H1 (cell line): Measurements from ENCODE around the gene SNX33. TPM values are rescaled to one million over a fixed set of nuclear protein-coding genes. Genes with fewer than 3 reads are reported as not detected.

Experiments used
- BACH1 ChIP-seq: IDR thresholded peaks from 2 replicates; pipeline ENCODE4 v1.6.1; 2012; ENCODE audit warnings: low read length, improper control_type of control experiment
- CBX8 ChIP-seq: fragments of 300-800, 300-1000 bp; sonication (generic); IDR thresholded peaks from 2 replicates; pipeline ENCODE4 v1.7.1; 2016; ENCODE audit warnings: low read depth, low read length, borderline replicate concordance
- JUN ChIP-seq: IDR thresholded peaks from 2 replicates; pipeline ENCODE4 v1.6.1; 2011; ENCODE audit warnings: low read depth, mild to moderate bottlenecking, improper control_type of control experiment, low read length
- SIN3A ChIP-seq, 2 experiments: IDR thresholded peaks in 1 of 2; conservative IDR thresholded peaks in 1 of 2; 2 replicates each; pipeline ENCODE4 v1.6.1; 2011 to 2012; ENCODE audit warnings: low read length in 2 of 2, improper control_type of control experiment in 1 of 2, low read depth in 1 of 2, mild to moderate bottlenecking in 1 of 2
- polyA plus RNA-seq, 7 experiments: library from polyadenylated mRNA; depleted of rRNA in 3 of 7; stranded (reverse) in 5 of 7; unstranded in 2 of 7; fragments of >200 nt in 5 of 7; fragments of 200-250 nt in 2 of 7; gene quantifications; 1 replicate in 5 of 7; 2 replicates in 1 of 7; 4 replicates in 1 of 7; pipeline versions ENCODE4 v1.2.1 to v1.2.3, GENCODE V29; 2011 to 2013; ENCODE audit warnings: missing spikeins in 2 of 7, mixed read lengths in 2 of 7
- total RNA-seq: library from RNA; stranded (reverse); fragmentation: NEBNext Ultra II Directional; extraction: Animal tissue kit (Norgen Biotek cat#: 25700); gene quantifications from 2 replicates; pipeline ENCODE4 v1.2.1, GENCODE V29; 2021
- TF ChIP-seq, protein P1 (sequence below): fragments of 300-600 bp; sonication (generic); IDR thresholded peaks from 2 replicates; pipeline ENCODE4 v1.7.1; 2012; ENCODE audit warnings: low read length, moderate library complexity, mild to moderate bottlenecking, inconsistent platforms; ENCODE audit not compliant: insufficient replicate concordance
- TF ChIP-seq, protein P2 (sequence below), 3 experiments: IDR thresholded peaks; 1 replicate in 2 of 3; 2 replicates in 1 of 3; pipeline versions ENCODE4 v1.5.1 to v1.6.1; 2011; ENCODE audit warnings: low read length in 3 of 3, mild to moderate bottlenecking in 3 of 3, inconsistent platforms in 2 of 3, low read depth in 1 of 3, moderate library complexity in 1 of 3; ENCODE audit not compliant: insufficient read depth in 1 of 3; ENCODE audit errors: control extremely low read depth in 1 of 3

SNX33 gene
- total and polyA plus RNA-seq, 2 of the 8 experiments (the other 6 are each of a cell fraction or from before 2014, with no cell fraction given): 14.3 to 22.9 TPM

DNA sequence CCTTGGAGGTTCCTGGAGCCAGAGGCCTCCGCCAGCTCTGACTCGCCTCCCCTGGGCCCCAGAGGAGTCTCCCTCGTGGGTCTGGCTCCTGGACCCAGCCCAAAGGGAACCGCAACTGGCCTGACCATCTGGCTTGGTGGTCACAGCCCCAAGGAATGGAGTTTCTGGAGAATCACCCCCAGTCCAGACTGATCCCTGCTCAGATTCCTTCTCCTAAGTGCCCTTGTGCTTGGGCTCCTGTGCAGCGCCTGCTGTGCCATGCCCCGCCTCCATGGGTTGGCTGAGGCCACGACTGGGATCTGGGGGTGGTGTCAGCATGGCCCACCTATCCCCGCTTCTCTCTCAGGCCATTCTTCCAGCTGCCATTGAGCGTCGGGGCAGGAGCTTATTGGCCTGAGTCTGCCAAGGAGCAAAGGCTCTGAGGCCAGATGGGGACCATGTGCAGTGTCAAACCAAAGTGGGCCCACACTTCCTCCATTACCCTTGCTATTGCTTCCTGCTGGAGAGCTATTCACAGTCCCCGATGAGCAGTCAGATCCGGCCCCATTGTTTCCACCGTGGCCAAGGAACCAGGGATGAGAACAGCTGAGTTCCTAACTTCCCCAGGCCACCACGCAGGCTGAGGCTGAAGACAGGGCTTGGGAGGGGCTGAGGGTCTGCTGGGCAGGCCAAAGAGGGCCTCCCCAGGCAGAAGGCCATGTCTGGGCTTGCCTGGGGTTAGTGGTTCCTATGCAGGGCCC is 46.0 kb downstream of the SNX33 start (continued):
- TF ChIP-seq, protein P1, sequence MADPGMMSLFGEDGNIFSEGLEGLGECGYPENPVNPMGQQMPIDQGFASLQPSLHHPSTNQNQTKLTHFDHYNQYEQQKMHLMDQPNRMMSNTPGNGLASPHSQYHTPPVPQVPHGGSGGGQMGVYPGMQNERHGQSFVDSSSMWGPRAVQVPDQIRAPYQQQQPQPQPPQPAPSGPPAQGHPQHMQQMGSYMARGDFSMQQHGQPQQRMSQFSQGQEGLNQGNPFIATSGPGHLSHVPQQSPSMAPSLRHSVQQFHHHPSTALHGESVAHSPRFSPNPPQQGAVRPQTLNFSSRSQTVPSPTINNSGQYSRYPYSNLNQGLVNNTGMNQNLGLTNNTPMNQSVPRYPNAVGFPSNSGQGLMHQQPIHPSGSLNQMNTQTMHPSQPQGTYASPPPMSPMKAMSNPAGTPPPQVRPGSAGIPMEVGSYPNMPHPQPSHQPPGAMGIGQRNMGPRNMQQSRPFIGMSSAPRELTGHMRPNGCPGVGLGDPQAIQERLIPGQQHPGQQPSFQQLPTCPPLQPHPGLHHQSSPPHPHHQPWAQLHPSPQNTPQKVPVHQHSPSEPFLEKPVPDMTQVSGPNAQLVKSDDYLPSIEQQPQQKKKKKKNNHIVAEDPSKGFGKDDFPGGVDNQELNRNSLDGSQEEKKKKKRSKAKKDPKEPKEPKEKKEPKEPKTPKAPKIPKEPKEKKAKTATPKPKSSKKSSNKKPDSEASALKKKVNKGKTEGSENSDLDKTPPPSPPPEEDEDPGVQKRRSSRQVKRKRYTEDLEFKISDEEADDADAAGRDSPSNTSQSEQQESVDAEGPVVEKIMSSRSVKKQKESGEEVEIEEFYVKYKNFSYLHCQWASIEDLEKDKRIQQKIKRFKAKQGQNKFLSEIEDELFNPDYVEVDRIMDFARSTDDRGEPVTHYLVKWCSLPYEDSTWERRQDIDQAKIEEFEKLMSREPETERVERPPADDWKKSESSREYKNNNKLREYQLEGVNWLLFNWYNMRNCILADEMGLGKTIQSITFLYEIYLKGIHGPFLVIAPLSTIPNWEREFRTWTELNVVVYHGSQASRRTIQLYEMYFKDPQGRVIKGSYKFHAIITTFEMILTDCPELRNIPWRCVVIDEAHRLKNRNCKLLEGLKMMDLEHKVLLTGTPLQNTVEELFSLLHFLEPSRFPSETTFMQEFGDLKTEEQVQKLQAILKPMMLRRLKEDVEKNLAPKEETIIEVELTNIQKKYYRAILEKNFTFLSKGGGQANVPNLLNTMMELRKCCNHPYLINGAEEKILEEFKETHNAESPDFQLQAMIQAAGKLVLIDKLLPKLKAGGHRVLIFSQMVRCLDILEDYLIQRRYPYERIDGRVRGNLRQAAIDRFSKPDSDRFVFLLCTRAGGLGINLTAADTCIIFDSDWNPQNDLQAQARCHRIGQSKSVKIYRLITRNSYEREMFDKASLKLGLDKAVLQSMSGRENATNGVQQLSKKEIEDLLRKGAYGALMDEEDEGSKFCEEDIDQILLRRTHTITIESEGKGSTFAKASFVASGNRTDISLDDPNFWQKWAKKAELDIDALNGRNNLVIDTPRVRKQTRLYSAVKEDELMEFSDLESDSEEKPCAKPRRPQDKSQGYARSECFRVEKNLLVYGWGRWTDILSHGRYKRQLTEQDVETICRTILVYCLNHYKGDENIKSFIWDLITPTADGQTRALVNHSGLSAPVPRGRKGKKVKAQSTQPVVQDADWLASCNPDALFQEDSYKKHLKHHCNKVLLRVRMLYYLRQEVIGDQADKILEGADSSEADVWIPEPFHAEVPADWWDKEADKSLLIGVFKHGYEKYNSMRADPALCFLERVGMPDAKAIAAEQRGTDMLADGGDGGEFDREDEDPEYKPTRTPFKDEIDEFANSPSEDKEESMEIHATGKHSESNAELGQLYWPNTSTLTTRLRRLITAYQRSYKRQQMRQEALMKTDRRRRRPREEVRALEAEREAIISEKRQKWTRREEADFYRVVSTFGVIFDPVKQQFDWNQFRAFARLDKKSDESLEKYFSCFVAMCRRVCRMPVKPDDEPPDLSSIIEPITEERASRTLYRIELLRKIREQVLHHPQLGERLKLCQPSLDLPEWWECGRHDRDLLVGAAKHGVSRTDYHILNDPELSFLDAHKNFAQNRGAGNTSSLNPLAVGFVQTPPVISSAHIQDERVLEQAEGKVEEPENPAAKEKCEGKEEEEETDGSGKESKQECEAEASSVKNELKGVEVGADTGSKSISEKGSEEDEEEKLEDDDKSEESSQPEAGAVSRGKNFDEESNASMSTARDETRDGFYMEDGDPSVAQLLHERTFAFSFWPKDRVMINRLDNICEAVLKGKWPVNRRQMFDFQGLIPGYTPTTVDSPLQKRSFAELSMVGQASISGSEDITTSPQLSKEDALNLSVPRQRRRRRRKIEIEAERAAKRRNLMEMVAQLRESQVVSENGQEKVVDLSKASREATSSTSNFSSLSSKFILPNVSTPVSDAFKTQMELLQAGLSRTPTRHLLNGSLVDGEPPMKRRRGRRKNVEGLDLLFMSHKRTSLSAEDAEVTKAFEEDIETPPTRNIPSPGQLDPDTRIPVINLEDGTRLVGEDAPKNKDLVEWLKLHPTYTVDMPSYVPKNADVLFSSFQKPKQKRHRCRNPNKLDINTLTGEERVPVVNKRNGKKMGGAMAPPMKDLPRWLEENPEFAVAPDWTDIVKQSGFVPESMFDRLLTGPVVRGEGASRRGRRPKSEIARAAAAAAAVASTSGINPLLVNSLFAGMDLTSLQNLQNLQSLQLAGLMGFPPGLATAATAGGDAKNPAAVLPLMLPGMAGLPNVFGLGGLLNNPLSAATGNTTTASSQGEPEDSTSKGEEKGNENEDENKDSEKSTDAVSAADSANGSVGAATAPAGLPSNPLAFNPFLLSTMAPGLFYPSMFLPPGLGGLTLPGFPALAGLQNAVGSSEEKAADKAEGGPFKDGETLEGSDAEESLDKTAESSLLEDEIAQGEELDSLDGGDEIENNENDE: no peak
- TF ChIP-seq SIN3A (conservative IDR thresholded peaks at IDR 0.05 in 1 of 2, IDR thresholded peaks at IDR 0.05 in 1 of 2; ENCODE audit: low read depth in 1 of 2, low read length in 2 of 2) (no peak), CBX8 (no peak), JUN (no peak), BACH1 (no peak)
- TF ChIP-seq, protein P2, sequence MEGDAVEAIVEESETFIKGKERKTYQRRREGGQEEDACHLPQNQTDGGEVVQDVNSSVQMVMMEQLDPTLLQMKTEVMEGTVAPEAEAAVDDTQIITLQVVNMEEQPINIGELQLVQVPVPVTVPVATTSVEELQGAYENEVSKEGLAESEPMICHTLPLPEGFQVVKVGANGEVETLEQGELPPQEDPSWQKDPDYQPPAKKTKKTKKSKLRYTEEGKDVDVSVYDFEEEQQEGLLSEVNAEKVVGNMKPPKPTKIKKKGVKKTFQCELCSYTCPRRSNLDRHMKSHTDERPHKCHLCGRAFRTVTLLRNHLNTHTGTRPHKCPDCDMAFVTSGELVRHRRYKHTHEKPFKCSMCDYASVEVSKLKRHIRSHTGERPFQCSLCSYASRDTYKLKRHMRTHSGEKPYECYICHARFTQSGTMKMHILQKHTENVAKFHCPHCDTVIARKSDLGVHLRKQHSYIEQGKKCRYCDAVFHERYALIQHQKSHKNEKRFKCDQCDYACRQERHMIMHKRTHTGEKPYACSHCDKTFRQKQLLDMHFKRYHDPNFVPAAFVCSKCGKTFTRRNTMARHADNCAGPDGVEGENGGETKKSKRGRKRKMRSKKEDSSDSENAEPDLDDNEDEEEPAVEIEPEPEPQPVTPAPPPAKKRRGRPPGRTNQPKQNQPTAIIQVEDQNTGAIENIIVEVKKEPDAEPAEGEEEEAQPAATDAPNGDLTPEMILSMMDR (IDR thresholded peaks at IDR 0.05; ENCODE audit: control extremely low read depth in 1 of 3, insufficient read depth in 1 of 3, low read depth in 1 of 3, low read length in 3 of 3): no peak
